Islet of Langerhans (tissue), 1 donor: ENCODE results near the gene SH2D1A.

Experiments
- FAIRE-seq: peaks from one replicate; lab custom pipeline; 2011; peaks lifted over from hg19 to GRCh38; lab: Jason Lieb, UNC

SH2D1A gene

DNA sequence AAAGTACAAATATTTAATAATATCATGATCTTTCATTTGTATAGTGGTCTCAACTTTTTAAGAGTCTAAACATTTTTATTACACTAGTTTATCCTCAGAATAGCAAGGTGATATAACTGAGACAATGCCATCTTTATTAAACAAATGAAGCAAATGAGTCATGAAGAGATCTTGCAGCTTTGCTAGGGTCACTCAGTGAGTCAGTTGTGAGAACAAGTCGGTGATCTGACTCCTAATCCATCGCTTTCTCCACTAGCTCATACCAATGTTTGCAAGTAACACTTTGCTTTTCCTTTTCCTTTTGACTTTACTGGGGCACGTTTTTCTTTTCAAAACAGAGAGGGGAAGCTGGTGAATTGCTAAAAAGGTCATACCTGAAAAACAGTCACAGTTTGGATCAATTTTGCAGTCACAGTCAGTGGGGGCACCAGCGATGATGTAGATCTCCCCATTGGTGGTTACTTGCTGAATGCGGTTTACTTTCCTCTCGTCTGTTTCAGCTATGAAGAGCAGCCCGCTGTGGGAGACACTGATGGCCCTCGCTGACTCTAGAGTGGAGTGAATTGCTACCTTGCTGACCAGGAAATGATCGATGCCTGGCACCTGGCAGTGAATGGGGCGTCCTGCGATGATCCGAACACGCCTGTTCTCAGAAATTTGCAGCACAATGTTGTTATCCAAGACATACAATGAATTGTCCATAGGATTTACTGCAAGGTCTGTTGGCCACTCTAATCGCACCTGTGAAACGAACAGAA, 75.7 kb downstream of the SH2D1A start:
- no peak for FAIRE-seq
